Measurements from ENCODE around the gene RNF151. TPM values are rescaled to one million over a fixed set of nuclear protein-coding genes. Genes with fewer than 3 reads are reported as not detected.

Gene RNF151
- total RNA-seq, 3 donors from 2014 or later = not detected

DNA sequence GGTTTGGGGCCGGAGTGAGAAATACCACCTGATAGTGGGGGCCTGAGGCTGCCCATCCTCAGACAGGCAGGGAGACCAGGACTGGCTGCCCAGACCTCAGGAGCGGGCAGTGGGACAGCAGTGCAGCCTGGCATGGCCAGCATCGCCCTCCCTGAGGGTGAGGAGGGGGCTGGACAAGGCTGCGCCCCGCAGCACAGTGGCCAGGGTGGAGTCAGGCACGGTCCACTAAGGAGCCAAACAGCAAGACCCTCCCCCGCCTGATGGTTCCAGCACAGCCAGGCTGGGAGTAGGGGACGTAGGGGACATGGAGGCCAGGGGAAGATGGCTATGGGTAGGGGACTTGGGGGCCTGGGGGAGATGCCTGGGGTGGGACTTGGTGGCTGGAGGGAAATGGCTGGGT is 39.7 kb downstream of the RNF151 start:
- no peak for DNase-seq
- H3K4me3 ChIP-seq = no peak overlapping the region
- H3K4me1 ChIP-seq (ENCODE audit: low read depth) = peaks cover 40% of the 10 kb centered on the region
- intact Hi-C loops (cut with DNase I, micrococcal nuclease) = no loop called here
- no peak for TF ChIP-seq CTCF (IDR thresholded peaks at IDR 0.05)
- H3K36me3 ChIP-seq (ENCODE audit: low read depth) = peaks cover 5% of the 10 kb centered on the region
- H3K9me3 ChIP-seq = no peaks in the 10 kb centered on the region
- ATAC-seq = no peak

DNA sequence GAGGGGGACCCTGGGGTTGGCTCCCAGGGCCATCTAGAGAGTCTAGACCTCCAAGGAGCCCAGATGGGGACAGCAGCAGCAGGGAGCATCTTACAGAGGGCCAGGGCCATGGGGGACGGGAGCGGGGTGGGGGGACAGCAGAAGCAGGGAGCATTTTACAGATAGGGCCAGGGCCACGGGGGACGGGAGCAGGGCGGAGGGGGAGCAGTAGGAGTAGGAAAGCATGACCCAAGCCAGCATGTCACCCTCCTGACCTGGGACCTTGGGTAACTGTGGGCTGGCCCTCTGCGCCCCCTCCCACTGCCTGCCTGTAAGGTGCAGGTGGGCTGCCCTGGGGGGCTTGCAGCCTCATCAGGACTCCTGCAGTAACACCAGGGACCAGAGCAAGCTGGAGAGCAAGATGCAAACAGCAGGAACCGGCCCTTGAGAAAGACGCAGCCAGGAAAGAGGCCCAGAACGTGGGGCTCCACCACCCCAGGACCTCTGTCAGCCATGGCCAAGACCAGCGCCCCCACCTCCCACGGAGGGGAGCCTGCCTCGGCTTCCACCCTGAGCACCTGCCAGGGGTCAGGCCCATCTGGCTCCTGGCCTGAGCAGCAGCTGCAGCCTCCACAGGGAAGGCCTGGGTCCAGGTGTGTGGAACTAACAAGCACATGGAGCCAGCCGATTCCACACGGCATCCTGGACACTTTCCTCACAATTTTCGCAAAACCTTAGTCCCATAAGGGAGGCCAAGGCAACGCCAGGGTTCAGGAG is 40.6 kb downstream of the RNF151 start:
- DNase-seq (peak in 2 of 3 donors; percentile 40 to 59), ATAC-seq (no peak)
- H3K36me3 ChIP-seq (ENCODE audit: low read depth) = no peaks in the 10 kb centered on the region
- no peak for TF ChIP-seq CTCF (IDR thresholded peaks at IDR 0.05)
- no peak overlapping the region for H3K4me3 ChIP-seq
- H3K9me3 ChIP-seq = no peaks in the 10 kb centered on the region
- intact Hi-C loops (cut with DNase I, micrococcal nuclease) = no loop called here
- H3K4me1 ChIP-seq (ENCODE audit: low read depth) = peaks cover 40% of the 10 kb centered on the region

DNA sequence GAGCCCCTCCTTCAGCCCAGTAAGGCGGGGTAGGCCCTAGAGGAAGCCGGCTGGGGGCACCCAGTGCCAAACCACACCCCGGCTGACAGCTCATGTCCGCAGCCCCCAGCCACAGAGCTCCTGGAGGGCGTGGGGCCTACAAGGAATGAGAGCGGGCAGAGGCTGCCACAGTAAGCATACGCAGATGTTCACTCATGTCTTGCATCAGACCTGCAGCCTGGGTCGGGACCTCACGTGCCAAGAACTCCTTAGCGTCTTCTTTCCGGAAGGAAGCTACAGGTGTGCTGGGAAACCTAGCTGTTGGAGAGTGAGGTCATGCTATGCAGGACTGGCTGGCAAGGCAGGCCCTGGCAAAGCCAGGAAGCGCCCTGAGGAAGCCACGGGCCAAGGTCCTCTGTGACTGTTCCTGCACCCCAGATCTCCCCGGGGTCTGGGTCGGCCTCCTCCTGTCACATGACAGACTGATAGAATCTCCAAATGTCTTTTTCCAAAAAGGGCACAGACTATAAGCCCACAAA is 41.4 kb downstream of the RNF151 start:
- Histone ChIP-seq H3K4me1 (ENCODE audit: low read depth) (peaks cover 40% of the 10 kb centered on the region), H3K36me3 (ENCODE audit: low read depth) (no peaks in the 10 kb centered on the region), H3K4me3 (no peak overlapping the region), H3K9me3 (no peaks in the 10 kb centered on the region)
- DNase-seq = peak; percentile 56 to 80 (median 70)
- intact Hi-C loops (cut with DNase I, micrococcal nuclease) = no loop called here
- peak; percentile 64 for ATAC-seq
- TF ChIP-seq CTCF (IDR thresholded peaks at IDR 0.05) = no peak

- H3K4me1 ChIP-seq (ENCODE audit: low read depth) = peaks cover 37% of the 10 kb centered on the region
- no peak for TF ChIP-seq CTCF (IDR thresholded peaks at IDR 0.05)
- intact Hi-C loops (cut with DNase I, micrococcal nuclease) = no loop called here
- H3K9me3 ChIP-seq = no peaks in the 10 kb centered on the region
- H3K36me3 ChIP-seq (ENCODE audit: low read depth) = no peaks in the 10 kb centered on the region
- H3K4me3 ChIP-seq = peak overlapping the region; percentile 95
- ATAC-seq (peak; percentile 4), DNase-seq (peak in 2 of 3 donors; percentile 58 to 62)
Observed at GRCh38 chr16:2008631-2009163, 42.0 kb downstream of the RNF151 start.

- Histone ChIP-seq H3K4me1 (ENCODE audit: low read depth) (peaks cover 31% of the 10 kb centered on the region), H3K4me3 (peak overlapping the region; percentile 95), H3K36me3 (ENCODE audit: low read depth) (no peaks in the 10 kb centered on the region), H3K9me3 (no peaks in the 10 kb centered on the region)
- peak in 2 of 3 donors; percentile 70 to 75 for DNase-seq
- intact Hi-C loops (cut with DNase I, micrococcal nuclease) = no loop called here
- no peak for TF ChIP-seq CTCF (IDR thresholded peaks at IDR 0.05)
- peak; percentile 22 for ATAC-seq
Observed at GRCh38 chr16:2009164-2009711, 42.6 kb downstream of the RNF151 start.

Measured in mucosa of descending colon (tissue), 3 donors.